Measurements from ENCODE around the gene MYRIP.

The MYRIP gene

GRCh38 chr3:40109641-40110490 is 300.5 kb downstream of the MYRIP start:
- no peak for TF ChIP-seq ISL1 (CRISPR knock-in tag; IDR thresholded peaks at IDR 0.05)
- no peak for TF ChIP-seq ZNF8 (CRISPR knock-in tag; IDR thresholded peaks at IDR 0.05)
- no peak for TF ChIP-seq CSDC2 (CRISPR knock-in tag; IDR thresholded peaks at IDR 0.05)
- TF ChIP-seq PPARA (CRISPR knock-in tag; IDR thresholded peaks at IDR 0.05; ENCODE audit: borderline replicate concordance) = no peak
- no peak for TF ChIP-seq SNAI2 (CRISPR knock-in tag; IDR thresholded peaks at IDR 0.05)
- TF ChIP-seq ZC3H10 (CRISPR knock-in tag; IDR thresholded peaks at IDR 0.05) = no peak
- ATAC-seq = peak; percentile 92

- TF ChIP-seq ZFP30 (CRISPR knock-in tag; IDR thresholded peaks at IDR 0.05) (no peak), BACH2 (CRISPR knock-in tag; IDR thresholded peaks at IDR 0.05; ENCODE audit: borderline replicate concordance) (no peak), ZFP3 (CRISPR knock-in tag; IDR thresholded peaks at IDR 0.05) (no peak), ARNTL (CRISPR knock-in tag; IDR thresholded peaks at IDR 0.05; ENCODE audit: borderline replicate concordance, low read depth) (no peak), PPARA (CRISPR knock-in tag; IDR thresholded peaks at IDR 0.05; ENCODE audit: borderline replicate concordance) (no peak), CSDC2 (CRISPR knock-in tag; IDR thresholded peaks at IDR 0.05) (no peak), ZC3H10 (CRISPR knock-in tag; IDR thresholded peaks at IDR 0.05) (no peak), ZNF565 (CRISPR knock-in tag; conservative IDR thresholded peaks at IDR 0.05; ENCODE audit: low read depth) (no peak), ISL1 (CRISPR knock-in tag; IDR thresholded peaks at IDR 0.05) (no peak), ESRRG (CRISPR knock-in tag; IDR thresholded peaks at IDR 0.05) (no peak), GLIS3 (CRISPR knock-in tag; IDR thresholded peaks at IDR 0.05) (no peak), CREB5 (CRISPR knock-in tag; IDR thresholded peaks at IDR 0.05; ENCODE audit: low read depth) (no peak), PATZ1 (CRISPR knock-in tag; IDR thresholded peaks at IDR 0.05; ENCODE audit: borderline replicate concordance) (no peak), TSHZ2 (CRISPR knock-in tag; IDR thresholded peaks at IDR 0.05) (no peak)
These were observed 307.2 kb downstream of the MYRIP start for GRCh38 chr3:40116478-40117177.

GRCh38 chr3:40118091-40118490 is 308.7 kb downstream of the MYRIP start:
- 0 out of 2 replicates have a peak, but pooled peaks have one; percentile 25 for TF ChIP-seq ESRRG (CRISPR knock-in tag; IDR thresholded peaks at IDR 0.05)
- TF ChIP-seq PPARA (CRISPR knock-in tag; IDR thresholded peaks at IDR 0.05; ENCODE audit: borderline replicate concordance) = no peak
- peak; percentile 74; the same call in 1 of the 2 replicates for TF ChIP-seq ZNF8 (CRISPR knock-in tag; IDR thresholded peaks at IDR 0.05)
- TF ChIP-seq CREB5 (CRISPR knock-in tag; IDR thresholded peaks at IDR 0.05; ENCODE audit: low read depth) = 0 out of 2 replicates have a peak, but pooled peaks have one; percentile 35
- TF ChIP-seq ZFP3 (CRISPR knock-in tag; IDR thresholded peaks at IDR 0.05) = peak; percentile 66; the same call in 1 of the 2 replicates
- TF ChIP-seq OSR1 (CRISPR knock-in tag; IDR thresholded peaks at IDR 0.05) = no peak
- TF ChIP-seq ISL1 (CRISPR knock-in tag; IDR thresholded peaks at IDR 0.05) = peak; percentile 92
- 0 out of 2 replicates have a peak, but pooled peaks have one; percentile 33 for TF ChIP-seq SNAI2 (CRISPR knock-in tag; IDR thresholded peaks at IDR 0.05)
- no peak for ATAC-seq

More at GRCh38 chr3:40116478-40117177, 307.2 kb downstream of the MYRIP start:
- peak; percentile 72 for ATAC-seq
